Measurements from ENCODE around the gene JMJD4.

JMJD4 gene

DNA sequence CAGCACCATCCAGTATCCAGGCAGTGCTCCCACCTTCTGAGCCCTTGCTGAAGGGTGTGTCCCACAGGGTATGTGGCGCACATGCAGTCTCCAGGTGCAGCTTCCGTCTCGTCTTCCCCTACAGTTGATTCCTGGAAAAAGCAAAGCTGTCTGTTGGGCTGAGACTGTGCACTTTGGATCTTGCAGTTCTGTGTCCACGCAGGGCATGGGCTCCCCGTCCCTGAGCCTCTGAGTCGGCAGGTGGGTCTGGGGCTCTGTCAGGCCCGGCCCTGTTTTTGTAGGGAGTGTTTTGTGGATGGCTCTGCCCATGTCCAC, 33.0 kb upstream of the JMJD4 start:
- DNase-seq, result no peak

GRCh38 chr1:227767401-227768124, 32.5 kb upstream of the JMJD4 start:
- DNase-seq, result no peak

- no peak for DNase-seq
These were observed 31.7 kb upstream of the JMJD4 start for GRCh38 chr1:227766653-227767277.

DNA sequence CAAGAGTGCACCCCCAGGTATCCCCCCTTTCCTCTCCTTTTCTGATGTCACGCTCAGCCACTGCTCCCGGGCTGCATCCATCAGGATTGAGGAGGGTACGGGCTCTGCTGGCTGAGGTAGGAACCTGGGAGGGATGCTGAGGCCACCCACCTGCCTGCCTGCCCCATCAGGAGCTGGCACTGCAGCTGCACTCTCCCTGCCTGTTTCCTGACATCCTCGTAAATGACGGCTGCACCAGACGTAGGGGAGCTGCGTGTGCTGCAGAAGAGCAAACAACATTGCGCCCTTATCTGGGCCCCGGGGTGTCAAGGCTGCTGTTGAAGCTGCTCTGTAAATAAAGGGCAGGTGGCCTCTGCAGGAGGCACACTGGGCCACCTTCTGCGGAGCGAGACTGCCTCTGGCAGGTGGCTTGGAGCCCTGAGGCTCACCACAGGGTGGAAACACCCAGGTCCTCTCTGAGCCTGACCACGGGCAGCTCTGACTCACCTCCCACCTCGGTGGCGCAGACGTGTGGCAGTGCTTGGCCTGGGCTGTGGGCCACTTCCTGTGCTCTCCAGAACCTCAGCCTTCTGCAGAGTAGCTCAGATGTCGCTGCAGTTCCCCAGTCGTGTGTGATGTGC, 31.0 kb upstream of the JMJD4 start:
- peak; percentile 76 for DNase-seq

GRCh38 chr1:227765261-227766014, 30.3 kb upstream of the JMJD4 start:
- no peak for DNase-seq

- DNase-seq, result no peak
These were observed 28.9 kb upstream of the JMJD4 start for GRCh38 chr1:227764019-227764391.

DNA sequence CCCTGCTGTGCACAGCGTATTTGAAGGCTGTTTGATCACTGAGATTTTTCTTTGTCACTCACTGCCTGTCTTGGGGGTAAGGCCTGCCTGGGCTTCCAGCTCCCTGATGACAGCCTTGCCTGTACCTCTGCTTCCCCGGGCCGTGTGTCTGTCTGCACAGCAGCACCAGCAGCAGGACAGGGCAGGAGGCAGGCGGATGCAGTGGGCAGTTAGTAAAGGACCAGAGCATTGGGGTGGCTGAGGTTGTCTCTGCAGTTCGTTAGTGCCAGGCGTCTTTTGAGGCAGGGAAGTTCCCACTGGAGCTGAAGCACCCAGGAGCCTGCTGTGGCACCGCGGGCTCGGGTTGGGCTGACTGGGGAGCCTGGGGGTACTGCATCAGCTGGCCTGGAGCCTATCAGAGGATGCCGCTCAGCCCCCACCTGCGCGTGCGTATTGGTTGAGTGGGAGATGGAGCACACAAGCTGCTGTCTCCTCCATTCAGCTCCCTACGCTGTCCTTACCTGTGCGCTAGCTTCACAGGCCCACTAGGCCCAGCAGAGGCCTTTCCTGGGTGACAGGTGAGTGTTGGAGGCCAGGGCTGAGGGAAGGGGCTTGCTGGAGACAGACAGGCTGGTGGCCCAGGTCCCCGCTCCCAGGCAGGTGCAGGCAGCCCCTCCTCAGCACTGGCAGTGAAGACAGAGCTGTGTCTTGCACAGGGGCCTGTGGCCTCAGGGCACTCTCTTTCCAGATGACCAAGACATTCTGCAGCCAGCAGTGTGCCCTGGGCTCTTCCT, 28.3 kb upstream of the JMJD4 start:
- DNase-seq, result no peak

DNA sequence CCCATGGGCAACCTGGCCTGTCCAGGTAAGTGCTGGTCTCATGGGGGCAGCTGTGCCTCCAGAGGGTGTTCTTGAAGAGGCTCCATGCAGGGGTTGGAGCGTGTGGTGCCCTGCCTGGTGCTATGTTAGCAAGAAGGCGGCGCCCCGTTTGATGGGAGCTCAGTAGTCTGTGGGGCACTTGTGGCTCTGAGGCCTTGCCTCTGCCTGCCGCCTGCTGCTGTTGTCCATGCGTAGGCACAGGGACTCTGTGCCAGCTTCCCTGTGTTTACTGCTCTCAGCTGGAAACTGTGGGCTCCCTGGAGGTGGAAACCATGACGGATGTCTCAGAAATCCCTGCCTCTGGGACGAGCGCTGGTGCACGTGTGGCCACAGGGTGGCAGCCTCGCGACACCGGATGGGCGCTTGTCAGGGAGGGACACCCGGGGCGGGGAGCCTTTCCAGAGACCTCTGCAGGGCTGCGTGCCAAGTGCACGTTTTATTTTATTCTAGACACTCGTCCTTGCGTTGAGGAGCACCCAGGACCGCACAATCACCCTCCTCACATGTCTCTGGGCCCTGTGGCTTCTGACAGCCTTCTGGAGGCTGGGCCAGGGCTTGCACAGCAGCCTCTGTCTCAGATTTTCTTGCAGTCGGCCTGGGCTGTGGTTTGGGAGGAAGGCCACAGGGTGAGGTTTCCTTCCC, 27.3 kb upstream of the JMJD4 start:
- peak; percentile 89 for DNase-seq

- no peak for DNase-seq
These were observed 26.6 kb upstream of the JMJD4 start for GRCh38 chr1:227761621-227762230.

DNA sequence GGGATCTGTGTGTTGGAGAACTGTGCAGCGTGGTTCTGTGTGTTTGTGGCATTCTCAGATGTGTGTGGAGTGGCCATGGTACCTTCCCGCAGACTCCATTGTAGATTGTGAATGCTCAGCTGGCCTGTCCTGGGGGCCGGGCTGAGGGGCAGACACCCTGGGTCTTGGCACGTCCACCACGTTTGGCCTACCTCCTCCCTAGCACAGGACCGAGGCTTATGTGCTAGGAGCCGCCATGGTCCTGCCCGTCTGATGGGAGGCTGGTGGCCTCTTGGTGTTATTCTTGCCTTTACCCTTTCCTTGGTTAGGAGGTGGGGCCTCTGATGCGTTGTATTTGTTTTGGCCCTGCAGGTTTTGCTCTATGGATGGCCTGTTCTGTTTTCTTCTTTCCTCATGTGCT, 25.3 kb upstream of the JMJD4 start:
- DNase-seq, result no peak

GRCh38 chr1:227759341-227760300, 24.5 kb upstream of the JMJD4 start:
- DNase-seq, result no peak

DNA sequence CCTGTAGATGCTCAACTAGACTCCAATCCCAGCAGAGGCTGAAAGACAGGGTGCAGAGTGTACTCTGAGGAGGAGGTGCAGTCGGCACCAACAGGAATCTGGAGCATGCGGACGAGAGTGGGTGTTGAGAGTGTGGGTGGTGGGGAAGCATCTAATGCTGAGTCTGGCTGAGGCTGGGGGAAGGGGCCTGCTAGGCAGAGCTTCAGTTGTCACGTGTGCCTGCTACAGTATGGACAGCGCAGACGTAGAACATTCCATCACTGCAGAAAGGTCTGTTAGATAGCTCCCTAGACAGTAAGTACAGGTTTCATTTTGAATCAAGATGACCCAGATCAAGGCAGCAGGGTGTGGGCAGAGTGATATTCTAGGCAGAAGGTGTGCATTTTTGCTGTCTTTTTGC, 23.3 kb upstream of the JMJD4 start:
- DNase-seq, result peak; percentile 32

GRCh38 chr1:227757781-227758180, 22.7 kb upstream of the JMJD4 start:
- no peak for DNase-seq

DNA sequence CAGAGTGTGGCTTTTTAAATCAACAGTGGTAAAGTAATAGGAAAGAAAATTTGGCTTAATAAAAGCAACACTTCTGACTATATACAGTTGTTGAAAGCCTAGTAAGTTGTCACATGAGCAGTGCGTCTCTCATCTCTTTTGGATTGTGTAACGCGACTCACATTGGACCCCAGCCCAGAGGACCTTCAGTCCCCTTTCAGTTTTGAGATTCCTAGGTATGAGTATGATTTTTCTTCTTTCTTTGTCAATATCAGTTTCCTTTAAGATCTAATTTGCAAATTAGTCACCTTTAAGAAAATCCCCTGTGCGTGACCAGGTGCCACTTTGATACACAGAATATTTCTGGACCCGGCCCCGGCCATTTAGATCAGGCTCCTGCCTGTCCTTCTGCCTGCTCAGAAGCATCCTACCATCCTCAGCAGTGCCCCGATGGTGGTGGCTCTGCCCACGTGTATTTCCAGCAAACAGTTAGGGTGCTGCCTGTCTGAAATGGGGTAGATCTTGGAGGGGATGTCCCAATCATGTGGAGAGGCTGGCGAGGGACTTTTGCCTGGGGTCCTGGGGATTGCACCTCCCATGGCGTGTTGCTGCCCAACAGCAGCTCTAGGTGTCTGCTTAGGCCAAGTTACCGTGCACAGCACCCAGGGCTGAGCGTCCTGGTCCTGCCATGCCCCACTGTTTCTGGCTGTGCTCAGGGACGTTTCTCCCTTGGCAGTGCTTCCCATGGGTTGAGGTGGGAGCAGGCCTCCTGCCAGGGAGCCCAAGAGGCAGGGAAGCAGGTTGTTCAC, 21.3 kb upstream of the JMJD4 start:
- DNase-seq, result no peak

DNA sequence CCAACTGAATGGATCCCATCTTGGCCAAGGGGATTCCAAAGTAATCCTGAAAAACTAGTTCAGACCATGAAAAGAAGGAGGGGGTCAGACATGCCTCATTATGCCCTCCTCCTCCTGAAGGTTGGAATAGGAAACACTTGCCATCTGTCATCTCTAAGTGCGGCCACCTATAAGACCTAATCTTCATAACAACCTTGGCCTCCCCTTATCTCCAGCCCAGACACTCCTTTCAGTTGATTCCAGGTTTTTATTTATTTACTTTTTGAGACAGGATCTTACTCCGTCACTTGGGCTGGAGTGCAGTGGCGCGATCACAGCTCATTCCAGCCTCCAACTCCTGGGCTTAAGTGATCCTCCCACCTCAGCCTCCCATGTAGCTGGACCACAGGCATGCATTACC, 19.9 kb upstream of the JMJD4 start:
- DNase-seq, result no peak

DNA sequence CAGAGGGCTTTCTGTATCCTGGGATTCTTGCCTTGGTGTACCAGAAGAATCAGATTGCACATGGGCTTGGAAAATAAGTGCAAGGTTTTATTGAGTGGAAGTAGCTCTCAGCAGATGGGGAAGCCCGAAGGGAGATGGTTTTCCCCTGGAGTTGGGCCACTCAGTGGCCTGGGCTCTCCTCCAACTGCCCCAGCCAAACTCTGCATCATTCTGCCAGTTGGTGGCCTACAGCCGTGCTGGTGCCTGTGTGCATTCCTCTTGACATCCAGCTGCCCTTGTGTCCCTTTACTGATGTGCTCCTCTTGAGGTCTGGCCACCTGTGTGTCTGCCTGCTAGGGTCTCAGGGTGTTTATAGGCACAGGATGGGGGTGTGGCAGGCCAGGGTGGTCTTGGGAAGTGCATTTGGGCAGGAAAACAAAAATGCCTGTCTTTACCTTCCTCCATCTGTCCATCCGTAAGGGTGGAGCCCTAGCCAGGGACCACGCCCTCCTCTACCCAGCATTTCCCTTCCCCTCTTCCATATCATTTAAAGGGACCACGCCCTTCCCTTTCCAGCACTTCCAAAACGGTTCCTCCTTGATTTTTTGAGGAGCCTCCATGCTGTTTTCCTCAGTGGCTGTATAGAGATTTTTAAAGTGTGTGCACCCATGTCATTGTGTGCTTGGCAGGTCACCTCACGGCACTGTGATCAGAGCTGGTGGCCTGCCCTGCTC, 19.1 kb upstream of the JMJD4 start:
- DNase-seq, result no peak

DNA sequence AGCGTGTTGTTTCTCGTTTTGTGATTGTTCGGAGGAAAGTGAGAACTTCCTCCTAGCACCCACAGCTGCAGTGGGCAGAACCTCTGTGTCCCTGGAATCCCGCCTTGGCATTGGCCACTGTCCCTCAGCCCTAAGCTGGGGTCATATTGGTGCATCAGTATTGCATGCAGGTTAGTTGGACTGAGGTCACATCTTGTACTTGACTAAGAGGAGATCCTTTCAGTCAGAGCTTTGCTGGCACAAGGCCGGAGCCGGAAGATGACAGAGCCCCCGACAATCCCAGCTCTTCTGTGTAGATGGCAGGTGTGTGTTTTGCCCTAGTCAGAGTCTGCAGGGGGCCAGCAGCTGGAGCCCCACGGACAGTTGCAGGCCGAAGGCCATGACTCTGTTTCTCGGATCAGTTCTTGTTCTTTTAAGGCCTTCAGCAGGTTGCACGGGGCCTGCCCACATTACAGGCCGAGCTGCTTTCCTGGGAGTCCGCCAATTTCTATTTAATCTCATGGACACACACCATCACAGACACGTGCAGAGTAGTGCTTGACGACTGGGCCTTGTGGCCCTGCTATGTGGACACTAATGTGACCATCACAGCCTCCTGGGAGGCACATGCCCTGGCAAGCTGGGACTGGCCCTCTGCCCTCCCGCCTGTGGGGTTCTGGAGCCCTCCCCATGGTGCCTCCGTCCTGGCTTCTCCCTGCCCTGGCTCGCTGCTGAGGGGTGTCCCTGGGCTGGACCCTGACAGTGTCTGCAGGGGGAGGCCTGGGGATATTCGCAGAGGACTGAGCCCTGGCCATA, 15.0 kb upstream of the JMJD4 start:
- no peak for DNase-seq

DNA sequence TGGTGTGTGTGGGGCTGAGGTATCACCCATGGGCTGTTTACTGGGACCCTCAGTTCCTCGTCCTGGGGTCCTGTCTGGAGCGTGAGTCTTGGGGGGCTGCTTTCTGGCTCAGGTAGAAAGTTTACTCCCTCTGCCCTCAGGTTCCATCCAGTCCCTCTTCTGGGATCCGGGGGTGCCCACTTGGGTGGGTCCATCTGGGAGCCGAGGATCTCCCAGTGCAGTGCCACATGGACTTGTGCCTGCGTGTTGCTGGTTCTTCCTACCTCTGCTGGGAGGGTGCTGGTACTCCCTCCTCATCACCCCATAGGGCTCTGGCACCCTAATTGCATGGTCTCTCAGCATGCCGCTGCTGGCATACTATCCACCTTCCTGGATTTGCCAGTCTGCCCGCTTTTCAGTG, 14.1 kb upstream of the JMJD4 start:
- DNase-seq, result no peak
